Measurements from ENCODE around the gene MEPE. TPM values are rescaled to one million over a fixed set of nuclear protein-coding genes. Genes with fewer than 3 reads are reported as not detected.

MEPE gene
- total RNA-seq, 2 experiments from 2014 or later = not detected

GRCh38 chr4:87851953-87852352 is 19.2 kb downstream of the MEPE start:
- Mint-ChIP-seq H3K27me3 (peaks cover 25% of the 10 kb centered on the region), H3K9me3 (no peaks in the 10 kb centered on the region), H3K27ac (no peak overlapping the region), H3K4me1 (peaks cover 13% of the 10 kb centered on the region), H3K4me3 (no peak overlapping the region), H3K36me3 (no peaks in the 10 kb centered on the region)
- DNase-seq (no peak), ATAC-seq (ENCODE audit: low read depth) (no peak)
- POLR2A ChIA-PET = no interaction called here

- no peak for ATAC-seq (ENCODE audit: low read depth)
- Mint-ChIP-seq H3K4me1 (peaks cover 13% of the 10 kb centered on the region), H3K36me3 (no peaks in the 10 kb centered on the region), H3K9me3 (no peaks in the 10 kb centered on the region), H3K27ac (no peak overlapping the region), H3K4me3 (no peak overlapping the region), H3K27me3 (peaks cover 26% of the 10 kb centered on the region)
- POLR2A ChIA-PET = interaction anchor here (0.5 to 0.6 kb wide), 2 partner anchors 180 to 1677 kb away, joined by 3 to 4 read pairs; no protein-coding TSS in a partner anchor
- no peak for DNase-seq
These were observed 20.3 kb downstream of the MEPE start for GRCh38 chr4:87853108-87853507.

GRCh38 chr4:87853891-87854290 is 21.1 kb downstream of the MEPE start:
- H3K27ac Mint-ChIP-seq = no peak overlapping the region
- ATAC-seq (ENCODE audit: low read depth) (no peak), DNase-seq (no peak)
- H3K9me3 Mint-ChIP-seq = no peaks in the 10 kb centered on the region
- peaks cover 31% of the 10 kb centered on the region for H3K27me3 Mint-ChIP-seq
- POLR2A ChIA-PET = no interaction called here
- H3K4me3 Mint-ChIP-seq = no peak overlapping the region
- H3K4me1 Mint-ChIP-seq = peaks cover 11% of the 10 kb centered on the region
- H3K36me3 Mint-ChIP-seq = no peaks in the 10 kb centered on the region

- no peaks in the 10 kb centered on the region for H3K36me3 Mint-ChIP-seq
- H3K4me3 Mint-ChIP-seq = no peak overlapping the region
- no peak for DNase-seq
- H3K4me1 Mint-ChIP-seq = peaks cover 1% of the 10 kb centered on the region
- H3K9me3 Mint-ChIP-seq = no peaks in the 10 kb centered on the region
- POLR2A ChIA-PET = no interaction called here
- peaks cover 32% of the 10 kb centered on the region for H3K27me3 Mint-ChIP-seq
- ATAC-seq (ENCODE audit: low read depth) = no peak
- H3K27ac Mint-ChIP-seq = no peak overlapping the region
These were observed 22.8 kb downstream of the MEPE start for GRCh38 chr4:87855559-87855958.

GRCh38 chr4:87856816-87857215 is 24.0 kb downstream of the MEPE start:
- no peaks in the 10 kb centered on the region for H3K9me3 Mint-ChIP-seq
- H3K36me3 Mint-ChIP-seq = no peaks in the 10 kb centered on the region
- no peak overlapping the region for H3K27ac Mint-ChIP-seq
- no peak overlapping the region for H3K4me3 Mint-ChIP-seq
- peaks cover 1% of the 10 kb centered on the region for H3K4me1 Mint-ChIP-seq
- POLR2A ChIA-PET = no interaction called here
- DNase-seq = no peak
- no peak for ATAC-seq (ENCODE audit: low read depth)
- peaks cover 37% of the 10 kb centered on the region for H3K27me3 Mint-ChIP-seq

- POLR2A ChIA-PET = no interaction called here
- DNase-seq (no peak), ATAC-seq (ENCODE audit: low read depth) (no peak)
- Mint-ChIP-seq H3K9me3 (no peaks in the 10 kb centered on the region), H3K36me3 (no peaks in the 10 kb centered on the region), H3K4me3 (no peak overlapping the region), H3K27ac (no peak overlapping the region), H3K27me3 (peaks cover 37% of the 10 kb centered on the region), H3K4me1 (peaks cover 1% of the 10 kb centered on the region)
These were observed 25.0 kb downstream of the MEPE start for GRCh38 chr4:87857789-87858188.

- no peak for DNase-seq
- Mint-ChIP-seq H3K27me3 (peaks cover 38% of the 10 kb centered on the region), H3K4me3 (no peak overlapping the region), H3K36me3 (no peaks in the 10 kb centered on the region), H3K27ac (no peak overlapping the region), H3K4me1 (no peaks in the 10 kb centered on the region), H3K9me3 (no peaks in the 10 kb centered on the region)
- POLR2A ChIA-PET = no interaction called here
- no peak for ATAC-seq (ENCODE audit: low read depth)
These were observed 29.5 kb downstream of the MEPE start for GRCh38 chr4:87862236-87862635.

- POLR2A ChIA-PET = no interaction called here
- DNase-seq (no peak), ATAC-seq (ENCODE audit: low read depth) (no peak)
- Mint-ChIP-seq H3K4me1 (no peaks in the 10 kb centered on the region), H3K27ac (no peak overlapping the region), H3K9me3 (no peaks in the 10 kb centered on the region), H3K36me3 (no peaks in the 10 kb centered on the region), H3K27me3 (peaks cover 38% of the 10 kb centered on the region), H3K4me3 (no peak overlapping the region)
These were observed 30.7 kb downstream of the MEPE start for GRCh38 chr4:87863486-87863885.

- no peak overlapping the region for H3K4me3 Mint-ChIP-seq
- DNase-seq (no peak), ATAC-seq (ENCODE audit: low read depth) (no peak)
- peaks cover 36% of the 10 kb centered on the region for H3K27me3 Mint-ChIP-seq
- no peaks in the 10 kb centered on the region for H3K4me1 Mint-ChIP-seq
- no peak overlapping the region for H3K27ac Mint-ChIP-seq
- POLR2A ChIA-PET = no interaction called here
- no peaks in the 10 kb centered on the region for H3K36me3 Mint-ChIP-seq
- H3K9me3 Mint-ChIP-seq = no peaks in the 10 kb centered on the region
These were observed 31.6 kb downstream of the MEPE start for GRCh38 chr4:87864321-87864720.

- POLR2A ChIA-PET = no interaction called here
- H3K27me3 Mint-ChIP-seq = peaks cover 40% of the 10 kb centered on the region
- no peak for ATAC-seq (ENCODE audit: low read depth)
These were observed 32.5 kb downstream of the MEPE start for GRCh38 chr4:87865288-87865687.

GRCh38 chr4:87865960-87866598 is 33.3 kb downstream of the MEPE start:
- DNase-seq (no peak), ATAC-seq (ENCODE audit: low read depth) (no peak)
- H3K4me1 Mint-ChIP-seq = no peaks in the 10 kb centered on the region
- no peaks in the 10 kb centered on the region for H3K36me3 Mint-ChIP-seq
- no peak overlapping the region for H3K4me3 Mint-ChIP-seq
- no peak overlapping the region for H3K27ac Mint-ChIP-seq
- peaks cover 45% of the 10 kb centered on the region for H3K27me3 Mint-ChIP-seq
- POLR2A ChIA-PET = no interaction called here
- H3K9me3 Mint-ChIP-seq = no peaks in the 10 kb centered on the region

More at GRCh38 chr4:87865288-87865687, 32.5 kb downstream of the MEPE start:
- no peaks in the 10 kb centered on the region for H3K9me3 Mint-ChIP-seq
- H3K36me3 Mint-ChIP-seq = no peaks in the 10 kb centered on the region
- DNase-seq = no peak
- H3K4me3 Mint-ChIP-seq = no peak overlapping the region
- no peak overlapping the region for H3K27ac Mint-ChIP-seq
- H3K4me1 Mint-ChIP-seq = no peaks in the 10 kb centered on the region

GRCh38 chr4:87868522-87868921 is 35.8 kb downstream of the MEPE start:
- Mint-ChIP-seq H3K4me1 (no peaks in the 10 kb centered on the region), H3K27me3 (peaks cover 52% of the 10 kb centered on the region), H3K36me3 (no peaks in the 10 kb centered on the region), H3K9me3 (no peaks in the 10 kb centered on the region), H3K4me3 (no peak overlapping the region), H3K27ac (no peak overlapping the region)
- DNase-seq (no peak), ATAC-seq (ENCODE audit: low read depth) (no peak)
- POLR2A ChIA-PET = no interaction called here

GRCh38 chr4:87872028-87872427 is 39.3 kb downstream of the MEPE start:
- H3K36me3 Mint-ChIP-seq = no peaks in the 10 kb centered on the region
- no peak overlapping the region for H3K27ac Mint-ChIP-seq
- POLR2A ChIA-PET = no interaction called here

GRCh38 chr4:87875191-87875590 is 42.4 kb downstream of the MEPE start:
- no peak for DNase-seq
- peaks cover 47% of the 10 kb centered on the region for H3K27me3 Mint-ChIP-seq
- POLR2A ChIA-PET = no interaction called here
- no peak for ATAC-seq (ENCODE audit: low read depth)
- H3K4me1 Mint-ChIP-seq = no peaks in the 10 kb centered on the region
- H3K36me3 Mint-ChIP-seq = no peaks in the 10 kb centered on the region
- no peaks in the 10 kb centered on the region for H3K9me3 Mint-ChIP-seq
- H3K27ac Mint-ChIP-seq = no peak overlapping the region
- H3K4me3 Mint-ChIP-seq = no peak overlapping the region

More at GRCh38 chr4:87872028-87872427, 39.3 kb downstream of the MEPE start:
- H3K4me3 Mint-ChIP-seq = no peak overlapping the region
- DNase-seq (no peak), ATAC-seq (ENCODE audit: low read depth) (no peak)
- H3K9me3 Mint-ChIP-seq = no peaks in the 10 kb centered on the region
- H3K4me1 Mint-ChIP-seq = no peaks in the 10 kb centered on the region
- H3K27me3 Mint-ChIP-seq = peaks cover 59% of the 10 kb centered on the region

GRCh38 chr4:87880106-87880505 is 47.3 kb downstream of the MEPE start:
- Mint-ChIP-seq H3K27ac (no peak overlapping the region), H3K4me3 (no peak overlapping the region), H3K27me3 (peaks cover 37% of the 10 kb centered on the region), H3K36me3 (no peaks in the 10 kb centered on the region), H3K4me1 (peaks cover 1% of the 10 kb centered on the region), H3K9me3 (no peaks in the 10 kb centered on the region)
- no peak for ATAC-seq (ENCODE audit: low read depth)
- POLR2A ChIA-PET = no interaction called here
- DNase-seq = no peak

All from activated naive CD8-positive, alpha-beta T cell treated with anti-CD3 and anti-CD28 coated beads, Interleukin-2, amount 10 ng/mL, durations not matched to agents 7 days and 5 days (primary cell).